ENCODE measurements around the gene GTPBP1. TPM values are rescaled to one million over a fixed set of nuclear protein-coding genes. Genes with fewer than 3 reads are reported as not detected.

The GTPBP1 gene
- total RNA-seq, 2 experiments from 2014 or later = 98.9 to 107 TPM

DNA sequence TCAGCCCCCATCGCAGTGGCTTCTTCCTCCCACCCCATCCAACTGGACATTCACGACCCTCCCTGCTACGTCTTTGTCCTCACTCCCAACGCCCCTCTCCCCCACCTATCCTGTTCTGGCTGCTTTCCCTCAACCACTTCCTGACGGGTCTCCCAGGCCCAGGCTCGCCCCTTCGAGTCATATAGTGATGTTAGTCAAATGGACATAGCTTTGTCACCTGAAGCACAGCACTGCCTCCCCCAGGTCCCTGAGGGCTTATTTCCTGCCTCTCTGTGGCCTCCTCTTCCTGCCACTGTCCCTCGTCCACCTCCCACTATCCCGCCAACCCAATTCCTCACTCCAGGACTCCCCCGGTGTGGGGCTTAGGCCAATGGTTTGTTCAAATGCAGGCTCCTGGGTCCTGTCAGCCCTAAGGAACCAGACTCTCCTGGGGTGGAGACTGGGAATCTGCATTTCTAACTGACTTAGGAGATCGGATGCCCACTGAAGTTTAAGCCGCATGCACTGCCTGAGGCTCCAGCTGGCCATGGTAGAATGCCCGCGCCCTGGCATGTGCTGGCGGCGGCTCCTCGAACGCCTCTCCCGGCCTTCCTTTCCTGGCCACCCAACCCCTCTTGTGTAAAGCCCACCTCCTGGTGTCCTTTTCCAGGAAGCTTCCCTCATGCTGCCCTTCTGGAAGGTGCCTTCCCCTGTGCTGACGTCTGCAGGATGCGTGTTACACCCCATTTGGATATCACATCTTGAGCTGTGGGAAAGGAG is 31.7 kb downstream of the GTPBP1 start:
- no peaks in the 10 kb centered on the region for H3K9me3 Mint-ChIP-seq
- H3K27me3 Mint-ChIP-seq (ENCODE audit: low read depth) = no peaks in the 10 kb centered on the region
- H3K4me3 Mint-ChIP-seq = no peak overlapping the region
- peak overlapping the region; percentile 58 for H3K27ac Mint-ChIP-seq
- CTCF ChIA-PET = no interaction called here
- DNase-seq = no peak
- intact Hi-C loops (cut with micrococcal nuclease) = no loop called here
- peaks cover 32% of the 10 kb centered on the region for H3K4me1 Mint-ChIP-seq (ENCODE audit: low read depth)
- H3K36me3 Mint-ChIP-seq (ENCODE audit: low read depth) = peaks cover 33% of the 10 kb centered on the region

DNA sequence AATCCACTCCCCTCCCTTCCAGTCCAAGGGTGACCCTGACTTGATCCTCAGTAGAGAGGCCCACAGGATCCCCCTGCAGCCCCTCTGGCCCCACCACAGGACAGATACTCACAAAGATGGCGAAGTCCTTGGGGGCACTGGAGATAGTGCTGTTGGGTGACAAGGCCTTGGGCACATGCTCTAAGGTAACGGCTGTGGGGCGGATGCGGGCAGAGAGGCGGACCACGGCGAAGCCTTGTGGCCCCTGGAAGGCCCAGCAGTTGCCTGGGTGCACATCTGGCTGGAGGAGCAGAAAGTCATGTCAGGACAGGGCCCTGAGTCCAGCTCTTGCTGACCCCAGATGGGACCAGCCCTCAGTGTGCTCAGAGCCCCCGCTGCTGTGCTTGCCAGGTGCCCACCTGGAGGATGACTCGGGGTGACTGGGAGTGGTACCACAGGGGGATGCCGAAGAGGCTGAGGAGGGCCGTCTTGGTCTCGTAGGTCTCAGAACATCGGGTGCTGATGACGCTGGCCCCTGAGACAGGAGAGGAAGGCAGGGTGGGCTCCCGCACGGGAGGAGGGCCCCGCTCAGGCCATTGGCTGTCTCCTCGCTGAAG is 32.8 kb downstream of the GTPBP1 start:
- CTCF ChIA-PET = no interaction called here
- intact Hi-C loops (cut with micrococcal nuclease) = no loop called here
- Mint-ChIP-seq H3K27ac (peak overlapping the region; percentile 58), H3K4me3 (no peak overlapping the region), H3K27me3 (ENCODE audit: low read depth) (no peaks in the 10 kb centered on the region), H3K36me3 (ENCODE audit: low read depth) (peaks cover 38% of the 10 kb centered on the region), H3K9me3 (no peaks in the 10 kb centered on the region), H3K4me1 (ENCODE audit: low read depth) (peaks cover 27% of the 10 kb centered on the region)
- DNase-seq = no peak

DNA sequence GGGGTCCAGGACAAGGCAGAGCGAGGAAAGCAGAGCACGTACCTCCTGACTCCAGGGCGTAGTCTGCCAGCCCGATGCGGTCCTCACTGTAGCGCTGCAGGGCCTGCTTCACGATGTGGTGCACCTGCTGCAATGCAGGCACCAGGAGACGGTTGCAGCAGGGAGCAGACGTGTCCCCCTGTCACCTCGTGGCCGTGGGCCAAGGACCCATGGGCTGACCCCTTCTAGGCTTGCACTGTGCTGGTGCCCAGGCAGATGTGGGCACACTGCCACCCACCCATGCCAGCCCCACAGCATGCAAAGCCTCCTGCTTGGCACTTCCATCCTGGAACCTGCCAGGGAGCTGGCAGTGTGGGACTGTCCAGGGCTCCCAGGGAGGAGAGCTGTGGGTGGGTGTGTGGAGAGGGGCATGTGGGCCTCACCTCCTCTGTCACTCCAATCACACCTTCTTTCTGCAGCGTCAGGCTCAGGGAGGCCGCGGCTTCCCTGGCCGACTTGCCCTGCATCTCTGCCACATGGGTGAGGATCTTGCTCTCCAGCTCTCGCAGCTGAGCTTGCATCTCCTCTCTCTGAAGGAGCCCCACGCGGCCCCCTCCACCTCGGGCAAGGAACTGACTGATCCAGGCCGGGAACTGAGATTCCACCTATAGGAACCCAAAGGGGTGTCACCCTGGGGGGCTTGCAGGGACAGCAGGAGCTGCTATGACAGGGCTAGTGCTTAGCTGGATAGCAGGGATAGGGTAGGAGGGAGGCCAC is 33.7 kb downstream of the GTPBP1 start:
- CTCF ChIA-PET = interaction anchor here (0.6 to 1.4 kb wide), 3 partner anchors 14 to 67 kb away, joined by 3 to 5 read pairs (median 3); no protein-coding TSS in a partner anchor
- no peak for DNase-seq
- Mint-ChIP-seq H3K27ac (no peak overlapping the region), H3K4me3 (no peak overlapping the region), H3K36me3 (ENCODE audit: low read depth) (peaks cover 42% of the 10 kb centered on the region), H3K27me3 (ENCODE audit: low read depth) (no peaks in the 10 kb centered on the region), H3K4me1 (ENCODE audit: low read depth) (peaks cover 29% of the 10 kb centered on the region), H3K9me3 (no peaks in the 10 kb centered on the region)
- intact Hi-C loops (cut with micrococcal nuclease) = no loop called here

DNA sequence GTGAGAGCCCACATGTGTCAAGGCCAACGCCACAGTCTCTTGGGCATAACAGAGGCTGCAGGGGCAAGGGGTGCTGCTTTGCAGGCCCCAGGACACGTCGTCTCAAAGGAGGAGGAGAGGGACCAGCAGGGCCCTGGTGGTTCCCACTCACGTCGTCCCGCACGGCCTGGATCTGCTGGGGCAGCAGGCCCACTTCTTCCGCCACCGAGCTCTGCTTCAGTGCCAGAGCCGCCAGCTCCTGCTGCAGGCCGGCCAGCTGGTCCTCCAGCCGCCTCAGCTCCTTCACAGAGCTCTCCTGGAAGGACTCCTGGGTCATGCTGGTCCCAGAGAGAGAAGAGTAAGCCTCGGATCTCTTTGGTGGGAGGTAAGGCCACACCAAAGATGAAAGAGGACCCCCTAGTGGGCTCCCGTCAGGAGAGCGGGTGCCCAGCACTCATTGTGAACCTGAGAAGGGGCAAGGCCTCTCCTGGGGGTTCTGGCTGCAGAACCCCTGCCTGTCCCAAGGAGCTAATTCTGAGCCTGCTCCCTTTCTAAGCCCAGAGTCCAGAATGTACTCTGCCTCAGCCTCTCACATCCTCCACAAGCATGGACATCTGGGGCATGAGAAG is 34.5 kb downstream of the GTPBP1 start:
- Mint-ChIP-seq H3K27ac (peak overlapping the region; percentile 8), H3K27me3 (ENCODE audit: low read depth) (no peaks in the 10 kb centered on the region), H3K36me3 (ENCODE audit: low read depth) (peaks cover 49% of the 10 kb centered on the region), H3K9me3 (no peaks in the 10 kb centered on the region), H3K4me1 (ENCODE audit: low read depth) (peaks cover 30% of the 10 kb centered on the region), H3K4me3 (no peak overlapping the region)
- DNase-seq = no peak
- intact Hi-C loops (cut with micrococcal nuclease) = no loop called here
- CTCF ChIA-PET = interaction anchor here (0.6 to 1.4 kb wide), 3 partner anchors 15 to 67 kb away, joined by 3 to 5 read pairs (median 3); no protein-coding TSS in a partner anchor

DNA sequence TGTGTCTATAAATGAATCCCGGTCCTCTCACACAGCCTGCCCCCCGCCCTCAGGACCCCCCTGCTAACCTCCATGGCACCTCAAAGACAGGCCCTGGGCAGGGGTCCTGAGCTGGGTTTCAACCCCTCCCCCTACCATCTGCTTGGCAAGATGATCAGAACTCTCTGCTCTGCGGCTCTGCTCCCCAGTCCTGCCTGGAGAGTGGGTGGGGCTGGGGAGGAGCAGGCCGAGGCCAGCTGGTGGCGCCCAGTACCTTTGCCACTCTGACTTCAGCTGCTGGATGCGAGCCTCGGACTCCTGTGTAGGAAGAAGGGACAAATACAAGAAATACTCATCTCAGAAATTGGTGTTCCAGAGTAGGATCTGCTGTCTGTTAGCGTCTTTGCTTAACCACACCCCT is 35.0 kb downstream of the GTPBP1 start:
- Mint-ChIP-seq H3K36me3 (ENCODE audit: low read depth) (peaks cover 54% of the 10 kb centered on the region), H3K9me3 (no peaks in the 10 kb centered on the region), H3K4me1 (ENCODE audit: low read depth) (peaks cover 26% of the 10 kb centered on the region), H3K27ac (peak overlapping the region; percentile 63), H3K4me3 (no peak overlapping the region), H3K27me3 (ENCODE audit: low read depth) (no peaks in the 10 kb centered on the region)
- intact Hi-C loops (cut with micrococcal nuclease) = no loop called here
- DNase-seq = no peak
- CTCF ChIA-PET = interaction anchor here (1.4 kb wide), 1 partner anchor 15 kb away, joined by 3 read pairs; no protein-coding TSS in a partner anchor

DNA sequence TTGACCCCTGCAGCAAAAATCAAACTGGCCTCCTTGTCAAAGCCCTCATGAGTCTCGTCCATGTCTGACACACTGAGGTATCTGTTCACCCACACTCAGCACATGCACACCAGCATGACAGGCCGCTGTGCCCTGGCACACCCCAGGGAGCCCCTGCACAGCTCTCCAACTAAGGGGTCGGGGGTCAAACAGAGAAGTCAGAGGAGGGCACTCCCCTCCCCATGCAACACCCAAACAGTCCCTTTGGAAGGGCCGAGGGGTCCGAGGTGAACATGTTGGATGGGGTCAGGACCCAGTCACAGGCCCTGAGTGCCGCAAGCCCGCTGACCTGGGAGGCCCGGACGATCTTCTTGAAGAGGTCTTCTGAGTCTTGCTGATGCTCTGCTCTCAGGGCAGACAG is 35.4 kb downstream of the GTPBP1 start:
- DNase-seq = no peak
- peaks cover 55% of the 10 kb centered on the region for H3K36me3 Mint-ChIP-seq (ENCODE audit: low read depth)
- peaks cover 22% of the 10 kb centered on the region for H3K4me1 Mint-ChIP-seq (ENCODE audit: low read depth)
- H3K27ac Mint-ChIP-seq = peak overlapping the region; percentile 63
- intact Hi-C loops (cut with micrococcal nuclease) = no loop called here
- CTCF ChIA-PET = interaction anchor here (1.4 kb wide), 1 partner anchor 16 kb away, joined by 3 read pairs; no protein-coding TSS in a partner anchor
- H3K27me3 Mint-ChIP-seq (ENCODE audit: low read depth) = no peaks in the 10 kb centered on the region
- no peak overlapping the region for H3K4me3 Mint-ChIP-seq
- no peaks in the 10 kb centered on the region for H3K9me3 Mint-ChIP-seq

DNA sequence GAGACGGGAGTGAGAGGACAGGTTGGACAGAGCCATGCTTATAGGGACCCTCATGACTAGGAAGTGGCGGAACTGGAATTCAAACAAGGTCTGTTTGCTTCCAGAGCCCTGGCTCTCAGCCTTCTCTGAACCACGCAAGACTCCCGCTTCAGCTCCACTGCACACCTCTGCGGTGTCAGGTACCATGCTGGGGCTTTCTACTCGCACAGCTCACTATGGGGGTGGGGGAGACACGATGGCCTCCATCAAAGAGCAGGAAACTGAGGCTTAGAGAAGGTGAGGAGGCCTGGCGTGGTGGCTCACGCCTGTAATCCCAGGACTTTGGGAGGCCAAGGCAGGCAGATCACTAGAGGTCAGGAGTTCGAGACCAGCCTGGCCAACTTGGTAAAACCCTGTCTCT is 35.8 kb downstream of the GTPBP1 start:
- peaks cover 22% of the 10 kb centered on the region for H3K4me1 Mint-ChIP-seq (ENCODE audit: low read depth)
- no peaks in the 10 kb centered on the region for H3K27me3 Mint-ChIP-seq (ENCODE audit: low read depth)
- no peak for DNase-seq
- H3K4me3 Mint-ChIP-seq = no peak overlapping the region
- intact Hi-C loops (cut with micrococcal nuclease) = no loop called here
- H3K36me3 Mint-ChIP-seq (ENCODE audit: low read depth) = peaks cover 55% of the 10 kb centered on the region
- CTCF ChIA-PET = no interaction called here
- H3K9me3 Mint-ChIP-seq = no peaks in the 10 kb centered on the region
- H3K27ac Mint-ChIP-seq = peak overlapping the region; percentile 63

DNA sequence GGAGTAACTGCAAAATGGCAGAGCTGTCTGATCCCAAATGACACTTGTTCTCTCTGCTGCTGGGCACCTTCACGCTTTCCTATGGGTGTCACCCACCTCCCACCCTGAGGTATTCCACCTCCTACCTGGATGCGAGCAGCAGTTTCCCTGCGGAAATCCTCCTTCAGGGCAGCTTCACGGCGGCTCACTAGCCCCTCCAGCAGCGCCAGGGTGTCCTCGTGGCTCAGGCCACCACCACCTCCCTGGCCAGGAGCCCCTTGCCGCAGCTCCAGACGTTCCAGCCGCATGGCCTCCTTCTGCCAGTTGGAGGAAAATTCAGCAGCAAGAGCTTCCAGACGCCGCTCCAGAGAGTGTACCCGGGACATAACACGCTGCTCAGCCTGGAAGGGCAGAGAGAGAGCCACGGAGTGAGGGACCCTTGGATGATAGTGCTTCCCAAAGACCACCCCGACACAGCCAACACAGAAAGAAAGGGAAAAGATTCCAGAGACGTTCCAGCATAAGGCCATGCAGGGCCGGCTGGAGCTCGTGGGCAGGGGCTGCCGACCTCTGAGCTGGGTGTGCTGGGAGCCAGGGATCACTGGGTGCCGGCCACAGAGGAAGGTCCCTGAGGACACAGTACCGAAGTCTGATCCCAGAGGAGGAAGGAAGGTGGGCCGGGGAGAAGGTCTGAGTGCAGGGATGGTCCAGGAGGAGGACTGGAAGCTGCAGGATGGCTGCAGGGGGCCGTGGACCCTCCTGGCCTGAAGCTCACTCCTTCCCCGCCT is 36.6 kb downstream of the GTPBP1 start:
- no peak for DNase-seq
- peaks cover 16% of the 10 kb centered on the region for H3K4me1 Mint-ChIP-seq (ENCODE audit: low read depth)
- H3K27me3 Mint-ChIP-seq (ENCODE audit: low read depth) = no peaks in the 10 kb centered on the region
- peaks cover 50% of the 10 kb centered on the region for H3K36me3 Mint-ChIP-seq (ENCODE audit: low read depth)
- H3K27ac Mint-ChIP-seq = no peak overlapping the region
- CTCF ChIA-PET = interaction anchor here (0.8 to 1.5 kb wide), 3 partner anchors 8 to 27 kb away, joined by 4 to 5 read pairs (median 4); no protein-coding TSS in a partner anchor
- H3K4me3 Mint-ChIP-seq = no peak overlapping the region
- H3K9me3 Mint-ChIP-seq = no peaks in the 10 kb centered on the region
- intact Hi-C loops (cut with micrococcal nuclease) = no loop called here

DNA sequence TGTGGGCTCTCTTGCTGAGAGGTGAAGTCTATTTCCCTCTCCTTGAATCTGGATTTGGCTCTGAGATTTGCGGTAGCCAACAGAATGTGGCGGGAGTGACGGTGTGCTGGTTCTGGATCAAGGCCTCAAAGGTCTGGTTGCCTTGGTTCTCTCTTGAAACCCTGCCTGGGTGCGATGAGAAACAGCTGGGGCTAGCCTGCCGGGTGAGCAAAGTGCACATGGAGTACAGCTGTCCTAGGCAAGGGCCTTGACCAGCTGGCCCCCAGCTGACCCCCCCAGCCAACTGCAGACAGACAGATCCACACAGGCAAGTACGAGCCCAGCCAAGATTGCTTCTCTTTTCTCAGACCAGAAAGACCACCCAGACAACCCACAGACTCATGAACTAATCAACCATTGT is 39.2 kb downstream of the GTPBP1 start:
- no peaks in the 10 kb centered on the region for H3K27me3 Mint-ChIP-seq (ENCODE audit: low read depth)
- peaks cover 56% of the 10 kb centered on the region for H3K36me3 Mint-ChIP-seq (ENCODE audit: low read depth)
- H3K9me3 Mint-ChIP-seq = no peaks in the 10 kb centered on the region
- H3K27ac Mint-ChIP-seq = peak overlapping the region; percentile 41
- no peak overlapping the region for H3K4me3 Mint-ChIP-seq
- H3K4me1 Mint-ChIP-seq (ENCODE audit: low read depth) = peaks cover 12% of the 10 kb centered on the region
- CTCF ChIA-PET = interaction anchor here (0.9 to 2.9 kb wide), 2 partner anchors 12 to 24 kb away, joined by 3 to 14 read pairs; no protein-coding TSS in a partner anchor
- DNase-seq = no peak
- intact Hi-C loops (cut with micrococcal nuclease) = no loop called here

DNA sequence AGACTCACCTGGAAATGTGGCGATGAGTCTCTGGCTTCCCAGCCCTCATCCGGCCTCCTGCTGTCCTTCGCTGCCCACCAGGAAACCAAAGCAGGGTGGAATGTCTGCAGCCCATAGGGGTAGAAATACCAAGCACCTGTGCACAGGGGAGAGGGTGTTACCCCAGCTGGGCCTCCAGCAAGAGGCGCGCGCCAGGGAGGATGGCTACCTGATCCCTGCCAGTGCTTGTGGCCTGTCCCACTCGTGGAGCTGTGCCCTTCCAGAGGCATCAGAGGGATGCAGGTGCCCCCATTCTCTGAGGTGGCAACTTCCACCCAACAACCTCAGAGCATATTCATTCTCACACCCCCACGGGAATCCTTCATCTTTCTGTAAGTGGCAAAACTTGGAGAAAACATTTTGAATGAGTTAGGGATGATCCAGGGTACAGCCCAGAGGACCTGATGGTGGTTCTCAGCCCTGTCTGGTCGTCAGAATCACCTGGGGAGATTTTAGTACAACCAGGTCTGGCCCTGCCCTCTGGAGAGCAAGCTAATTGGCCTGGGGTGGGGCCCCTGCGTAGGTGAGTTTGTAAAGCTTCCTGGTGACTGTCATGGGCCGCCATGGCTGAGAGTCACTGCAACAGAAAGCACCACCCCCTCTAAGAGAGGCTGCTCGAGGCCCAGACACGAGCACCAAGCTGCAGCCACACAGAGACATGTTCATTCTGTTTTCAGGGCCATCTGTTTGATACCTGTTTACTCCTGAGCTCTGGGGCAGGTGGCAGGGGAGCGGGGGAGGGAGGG is 40.1 kb downstream of the GTPBP1 start:
- DNase-seq = no peak
- CTCF ChIA-PET = interaction anchor here (0.9 to 3.6 kb wide), 3 partner anchors 13 to 23 kb away, joined by 3 to 14 read pairs (median 9); no protein-coding TSS in a partner anchor
- intact Hi-C loops (cut with micrococcal nuclease) = no loop called here
- Mint-ChIP-seq H3K9me3 (no peaks in the 10 kb centered on the region), H3K4me1 (ENCODE audit: low read depth) (peaks cover 19% of the 10 kb centered on the region), H3K4me3 (no peak overlapping the region), H3K36me3 (ENCODE audit: low read depth) (peaks cover 57% of the 10 kb centered on the region), H3K27ac (peak overlapping the region; percentile 53), H3K27me3 (ENCODE audit: low read depth) (no peaks in the 10 kb centered on the region)
